ENCODE data around the gene PTPRN2. TPM values are rescaled to one million over a fixed set of nuclear protein-coding genes. Genes with fewer than 3 reads are reported as not detected.

The PTPRN2 gene
- total and polyA plus RNA-seq, 2 of the 13 experiments (the other 11 are each of a cell fraction or from before 2014, with no cell fraction given), result 2.5 to 24.2 TPM

- TF ChIP-seq ZBTB4 (CRISPR knock-in tag; IDR thresholded peaks at IDR 0.05; ENCODE audit: borderline replicate concordance), result no peak
Observed at GRCh38 chr7:158355456-158356065, 232.1 kb downstream of the PTPRN2 start (continued).

- intact Hi-C loops (cut with micrococcal nuclease; ENCODE audit: unreplicated experiment), result loop anchor here (5.0 kb wide), 1 partner anchor 298 kb away; no protein-coding TSS in a partner anchor
- Histone ChIP-seq H4K20me1 (ENCODE audit: insufficient read depth, low read length) (peaks cover 84% of the 10 kb centered on the region), H2AFZ (ENCODE audit: low read length) (no peak overlapping the region), H3K36me3 (replicated peaks in 1 of 2; ENCODE audit: control insufficient read depth in 1 of 2, insufficient read depth in 2 of 2, low read length in 2 of 2) (no peaks in the 10 kb centered on the region), H3K4me3 (replicated peaks in 1 of 3; ENCODE audit: insufficient read depth in 1 of 3, low read depth in 2 of 3, low read length in 3 of 3) (no peak overlapping the region), H3K9me3 (ENCODE audit: low read length) (no peaks in the 10 kb centered on the region; the same call in 1 of the 2 replicates), H3K79me2 (ENCODE audit: insufficient read depth, low read length) (no peaks in the 10 kb centered on the region), H3K27ac (ENCODE audit: extremely low read length, insufficient read depth, low read length) (no peak overlapping the region), H3K4me1 (ENCODE audit: insufficient read depth, low read length) (no peaks in the 10 kb centered on the region), H3K9ac (ENCODE audit: insufficient read depth, low read depth, low read length) (no peak overlapping the region), H3K4me2 (ENCODE audit: low read depth, low read length) (no peak overlapping the region), H3K27me3 (ENCODE audit: control insufficient read depth in 1 of 2, insufficient read depth in 2 of 2, low read length in 2 of 2) (no peaks in the 10 kb centered on the region; a peak in 1 of 5 replicates)
- in situ Hi-C loops (cut with HindIII; ENCODE audit: extremely low pct_ligation_motif_present, low pct_unique_long_range_greater_than_20kb), result loop anchor here (25.0 kb wide), 1 partner anchor 293 kb away; no protein-coding TSS in a partner anchor
- DNase-seq (ENCODE audit: low spot score) (no peak), ATAC-seq (no peak), FAIRE-seq (no peak)
- POLR2A ChIA-PET, result no interaction called here
- 62% methylated on average over 3 of the region's 3 CpGs for WGBS (ENCODE audit: low lambda C conversion rate)
- no TSS peak for BruUV-seq (replicated peaks)
- CTCF ChIA-PET (ENCODE audit: low intra/inter-chr PET ratio, low total read pairs), result interaction anchor here (0.8 kb wide), 1 partner anchor 53 kb away, joined by 3 read pairs; no protein-coding TSS in a partner anchor
- TF ChIP-seq ZNF367 (CRISPR knock-in tag; IDR thresholded peaks at IDR 0.05; ENCODE audit: borderline replicate concordance) (no peak), PRDM10 (CRISPR knock-in tag; IDR thresholded peaks at IDR 0.05; ENCODE audit: low read depth) (no peak), ZNF629 (CRISPR knock-in tag; conservative IDR thresholded peaks at IDR 0.05) (no peak), THRA (CRISPR knock-in tag; IDR thresholded peaks at IDR 0.05; ENCODE audit: borderline replicate concordance) (no peak), HNRNPL (IDR thresholded peaks at IDR 0.05; ENCODE audit: low read depth, low read length) (no peak), BCLAF1 (IDR thresholded peaks at IDR 0.05) (no peak), RFX3 (CRISPR knock-in tag; IDR thresholded peaks at IDR 0.05) (no peak), SOX5 (CRISPR knock-in tag; IDR thresholded peaks at IDR 0.05; ENCODE audit: borderline replicate concordance) (no peak)
Observed at GRCh38 chr7:158354861-158355260, 232.8 kb downstream of the PTPRN2 start.
